A549 (cell line): ENCODE measurements around the gene LCA5.

Experiments
- CHD4 ChIP-seq: fragments of 200-600 bp; sonication (generic); IDR thresholded peaks from 2 replicates; pipeline ENCODE4 v1.6.1; 2016; ENCODE audit warnings: antibody characterized with exemption, mild to moderate bottlenecking, borderline replicate concordance
- TF ChIP-seq, protein P1 (sequence below): fragments of >200 bp; sonication (Bioruptor Twin); formaldehyde crosslinking; IDR thresholded peaks from 3 replicates; pipeline ENCODE4 v1.5.1; 2016

DNA sequence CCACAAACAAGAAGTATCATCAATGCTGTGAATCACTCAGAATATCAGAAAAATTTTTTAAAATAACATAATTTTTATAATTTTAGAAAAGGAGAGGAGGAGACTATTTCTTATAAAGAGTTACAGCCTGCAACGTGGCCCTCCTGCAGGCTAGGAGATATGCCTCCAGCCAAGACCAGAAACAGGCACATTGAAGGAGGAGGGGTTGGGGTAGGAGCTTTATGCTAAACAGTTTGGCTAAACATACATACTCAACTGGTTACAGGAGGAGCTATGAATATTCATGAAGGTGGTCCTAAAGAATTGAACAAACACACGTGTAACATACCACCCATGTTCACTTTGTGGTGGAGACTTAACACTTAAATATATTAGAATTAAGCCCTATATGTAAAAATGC lies 14.2 kb upstream of the LCA5 start:
- TF ChIP-seq, protein P1, sequence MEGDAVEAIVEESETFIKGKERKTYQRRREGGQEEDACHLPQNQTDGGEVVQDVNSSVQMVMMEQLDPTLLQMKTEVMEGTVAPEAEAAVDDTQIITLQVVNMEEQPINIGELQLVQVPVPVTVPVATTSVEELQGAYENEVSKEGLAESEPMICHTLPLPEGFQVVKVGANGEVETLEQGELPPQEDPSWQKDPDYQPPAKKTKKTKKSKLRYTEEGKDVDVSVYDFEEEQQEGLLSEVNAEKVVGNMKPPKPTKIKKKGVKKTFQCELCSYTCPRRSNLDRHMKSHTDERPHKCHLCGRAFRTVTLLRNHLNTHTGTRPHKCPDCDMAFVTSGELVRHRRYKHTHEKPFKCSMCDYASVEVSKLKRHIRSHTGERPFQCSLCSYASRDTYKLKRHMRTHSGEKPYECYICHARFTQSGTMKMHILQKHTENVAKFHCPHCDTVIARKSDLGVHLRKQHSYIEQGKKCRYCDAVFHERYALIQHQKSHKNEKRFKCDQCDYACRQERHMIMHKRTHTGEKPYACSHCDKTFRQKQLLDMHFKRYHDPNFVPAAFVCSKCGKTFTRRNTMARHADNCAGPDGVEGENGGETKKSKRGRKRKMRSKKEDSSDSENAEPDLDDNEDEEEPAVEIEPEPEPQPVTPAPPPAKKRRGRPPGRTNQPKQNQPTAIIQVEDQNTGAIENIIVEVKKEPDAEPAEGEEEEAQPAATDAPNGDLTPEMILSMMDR: no peak
- TF ChIP-seq CHD4: no peak
